ENCODE data around the gene KRTAP10-6.
"Not testable (repeated sequence)": the region's sequence is repeated elsewhere in the genome, so short reads cannot be mapped to it uniquely, and the experiment has no call there.

Gene KRTAP10-6

DNA sequence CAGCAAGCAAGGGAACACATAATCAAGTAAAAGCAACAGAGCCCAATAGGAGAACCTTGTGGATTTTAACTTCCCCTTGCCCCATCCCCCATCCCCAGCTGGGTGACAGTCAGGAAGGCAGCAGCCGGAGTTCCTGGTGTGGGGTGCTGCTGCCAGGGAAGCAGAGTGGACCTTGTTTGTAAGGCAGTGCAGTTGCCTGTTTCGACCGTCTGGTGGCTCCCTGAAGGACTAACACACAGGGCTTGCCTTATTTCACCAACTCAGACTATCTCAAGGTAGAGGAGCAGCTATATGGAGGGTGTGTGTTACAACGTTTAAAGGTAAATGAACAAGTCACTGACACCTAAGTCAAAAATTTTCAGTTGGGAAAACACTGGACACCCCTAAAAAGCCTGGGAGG, 26.2 kb upstream of the KRTAP10-6 start:
- no peak for DNase-seq (ENCODE audit: low read depth in 2 of 3, low spot score in 1 of 3)

DNA sequence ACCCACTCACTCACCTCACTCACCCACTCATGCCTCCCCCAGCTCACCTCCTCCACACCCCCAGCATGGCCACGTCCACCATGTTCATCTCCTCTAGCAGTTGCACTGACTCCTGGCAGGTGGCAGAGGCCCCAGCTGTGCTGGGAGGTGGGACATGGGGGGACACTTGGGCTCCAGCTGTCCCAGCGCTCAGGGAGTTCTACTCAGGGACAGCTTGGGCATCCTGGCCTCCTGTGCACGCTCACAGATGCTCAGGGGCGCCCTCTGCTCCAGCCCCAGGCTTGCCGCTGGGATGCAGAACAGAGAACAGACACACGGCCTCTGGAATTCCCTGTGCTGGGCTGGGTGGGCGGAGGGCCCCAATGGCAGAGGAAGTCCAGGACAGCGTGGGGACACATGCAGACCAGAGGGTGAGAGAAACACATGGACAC, 24.8 kb upstream of the KRTAP10-6 start:
- no peak for DNase-seq (ENCODE audit: low read depth in 2 of 3, low spot score in 1 of 3)

DNA sequence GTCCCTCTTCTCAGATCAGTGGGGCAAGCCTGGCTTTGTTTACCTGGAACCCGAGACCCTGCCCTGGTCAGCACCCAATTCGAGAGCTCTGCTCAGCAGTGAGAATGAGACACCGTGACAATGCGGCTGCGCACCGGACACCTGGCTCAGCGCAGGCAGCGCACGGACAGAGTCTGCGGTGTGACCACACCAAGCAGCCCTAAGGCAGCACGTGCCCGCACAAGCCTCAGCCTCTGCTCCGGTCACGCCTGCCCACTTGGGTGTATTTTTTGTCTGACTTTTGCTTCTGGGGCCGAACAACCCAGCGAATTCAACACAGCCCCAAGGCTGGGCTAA, 24.3 kb upstream of the KRTAP10-6 start:
- DNase-seq (ENCODE audit: low read depth in 2 of 3, low spot score in 1 of 3), result no peak

DNA sequence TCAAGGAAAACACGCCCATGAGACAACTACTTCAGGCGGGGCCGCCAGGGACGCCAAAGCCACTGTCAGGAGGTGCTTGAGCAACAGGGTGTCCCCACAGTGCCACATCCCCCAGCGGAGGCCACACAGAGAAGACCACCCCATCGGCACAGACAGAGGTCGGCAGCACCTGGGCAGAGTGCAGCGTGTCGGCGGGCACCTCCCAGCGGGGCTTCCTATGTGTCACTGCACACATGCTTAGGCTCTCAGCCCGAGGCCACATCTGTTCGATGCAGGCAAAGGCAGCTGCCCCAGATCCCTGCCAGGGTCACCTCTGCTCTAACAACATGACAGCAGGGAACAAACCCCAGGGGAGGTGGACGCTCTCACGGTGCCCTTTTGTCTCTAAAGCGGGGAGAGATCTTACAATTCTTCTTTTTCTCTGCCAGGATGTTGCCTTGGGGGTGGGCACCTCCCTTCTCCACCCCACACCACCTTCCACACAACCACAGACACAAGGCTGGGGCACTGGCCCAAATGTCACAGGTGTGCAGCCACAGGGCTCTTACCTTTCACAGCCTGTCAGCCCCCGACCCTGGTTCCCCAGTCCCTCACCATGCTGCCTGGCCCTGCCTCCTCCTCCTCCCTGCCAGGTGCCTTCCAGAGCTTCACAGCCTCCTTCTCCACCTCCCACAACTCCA, 23.7 kb upstream of the KRTAP10-6 start:
- no peak for DNase-seq (ENCODE audit: low read depth in 2 of 3, low spot score in 1 of 3)

DNA sequence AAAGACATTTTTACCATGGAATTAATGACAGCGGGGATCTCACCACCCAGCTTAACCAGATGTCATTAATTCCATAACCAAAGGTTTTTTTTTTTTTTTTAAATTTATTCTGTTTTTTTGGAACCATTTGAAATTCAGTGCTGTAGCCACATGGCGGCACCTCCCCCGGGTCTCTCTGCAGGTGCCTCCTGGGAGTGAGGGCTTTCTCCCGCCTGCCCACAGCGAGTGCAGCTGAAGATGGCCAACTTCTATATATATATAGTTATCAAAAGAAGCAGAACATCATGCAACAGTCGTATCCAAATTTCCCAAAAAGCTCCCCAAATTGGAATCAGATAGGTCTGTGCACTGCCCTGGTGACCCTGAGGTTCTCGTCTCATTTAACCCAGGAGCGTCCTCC, 23.2 kb upstream of the KRTAP10-6 start:
- no peak for DNase-seq (ENCODE audit: low read depth in 2 of 3, low spot score in 1 of 3)

DNA sequence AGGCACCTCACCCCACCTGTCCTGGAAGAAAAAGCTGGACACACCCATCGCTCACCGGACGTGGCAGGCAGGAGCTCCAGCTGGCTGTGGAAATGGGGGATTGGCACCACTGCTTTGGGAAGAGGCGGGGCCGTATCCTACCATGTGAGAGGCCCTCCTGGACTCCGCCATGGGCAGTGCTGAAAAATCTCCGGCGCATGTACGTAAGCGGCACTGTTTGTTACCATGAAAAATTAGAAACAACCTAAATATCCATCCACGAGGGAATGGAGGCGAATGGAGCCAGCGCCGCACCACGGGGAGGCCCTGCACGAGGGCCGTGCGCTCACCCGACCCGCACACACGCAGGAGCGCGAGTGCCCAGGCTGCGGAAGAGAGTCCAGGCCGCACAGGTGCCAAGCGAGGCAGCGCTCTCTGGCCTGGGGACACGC, 22.7 kb upstream of the KRTAP10-6 start:
- DNase-seq (ENCODE audit: low read depth in 2 of 3, low spot score in 1 of 3), result no peak

DNA sequence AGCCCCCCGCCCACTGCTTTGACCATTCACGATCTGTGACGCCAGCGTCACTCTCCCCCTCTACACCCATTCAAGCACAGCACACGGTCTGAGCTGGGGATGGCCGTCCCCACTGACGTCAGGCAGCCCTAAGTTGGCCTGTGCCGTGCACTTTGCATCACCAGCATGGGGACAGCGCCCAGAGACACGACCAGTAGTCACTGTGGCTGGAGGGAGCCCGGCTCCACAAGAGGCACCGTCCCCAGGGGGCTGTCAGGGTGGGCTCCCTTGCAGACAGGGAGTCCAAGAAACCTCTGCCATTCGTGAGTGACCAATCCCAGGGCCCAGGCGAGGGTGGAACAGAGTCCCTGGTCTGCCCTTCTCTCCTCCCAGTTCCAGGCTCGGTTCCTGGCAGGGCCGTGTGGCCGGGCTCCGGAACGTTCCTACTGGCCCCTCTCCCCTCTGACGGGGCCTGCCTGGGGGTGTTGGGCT, 21.9 kb upstream of the KRTAP10-6 start:
- no peak for DNase-seq (ENCODE audit: low read depth in 2 of 3, low spot score in 1 of 3)

DNA sequence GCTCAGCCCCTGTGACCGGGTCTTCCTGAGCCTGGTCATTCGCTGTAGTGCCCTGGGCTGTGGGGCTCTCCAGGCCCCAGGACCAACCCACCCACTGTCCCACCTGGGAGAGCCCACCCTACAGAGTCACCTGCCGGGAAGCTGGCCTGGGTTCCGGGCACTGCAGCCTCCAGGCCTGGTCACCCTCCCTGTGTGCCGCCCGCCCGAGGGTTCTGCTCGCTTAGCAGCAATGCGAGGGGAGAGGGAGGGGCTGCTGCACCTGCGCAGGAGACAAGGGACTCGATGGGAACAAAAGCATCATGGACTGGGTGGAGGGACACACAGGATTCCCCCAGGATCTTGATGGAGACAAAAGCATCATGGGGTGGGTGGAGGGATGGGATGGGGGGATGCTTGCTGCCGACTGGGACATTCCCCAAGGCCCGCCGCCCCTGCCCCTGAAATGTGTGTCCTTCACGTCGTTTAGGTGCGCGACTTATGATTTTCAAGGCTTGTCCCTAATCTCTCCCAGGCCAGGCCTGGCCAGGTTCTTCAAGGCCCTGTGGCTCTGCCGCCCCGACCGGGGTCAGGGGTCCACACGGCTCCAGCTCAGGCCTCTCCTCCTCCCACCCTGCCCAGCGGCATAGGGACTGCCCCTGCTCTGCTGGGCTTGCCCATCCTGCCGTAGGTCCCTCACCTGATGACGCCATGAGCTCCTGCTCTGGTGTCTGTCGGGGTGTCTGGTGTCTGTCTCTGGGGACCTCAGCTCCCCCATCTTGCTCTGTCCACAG, 21.3 kb upstream of the KRTAP10-6 start:
- no peak for DNase-seq (ENCODE audit: low read depth in 2 of 3, low spot score in 1 of 3)

DNA sequence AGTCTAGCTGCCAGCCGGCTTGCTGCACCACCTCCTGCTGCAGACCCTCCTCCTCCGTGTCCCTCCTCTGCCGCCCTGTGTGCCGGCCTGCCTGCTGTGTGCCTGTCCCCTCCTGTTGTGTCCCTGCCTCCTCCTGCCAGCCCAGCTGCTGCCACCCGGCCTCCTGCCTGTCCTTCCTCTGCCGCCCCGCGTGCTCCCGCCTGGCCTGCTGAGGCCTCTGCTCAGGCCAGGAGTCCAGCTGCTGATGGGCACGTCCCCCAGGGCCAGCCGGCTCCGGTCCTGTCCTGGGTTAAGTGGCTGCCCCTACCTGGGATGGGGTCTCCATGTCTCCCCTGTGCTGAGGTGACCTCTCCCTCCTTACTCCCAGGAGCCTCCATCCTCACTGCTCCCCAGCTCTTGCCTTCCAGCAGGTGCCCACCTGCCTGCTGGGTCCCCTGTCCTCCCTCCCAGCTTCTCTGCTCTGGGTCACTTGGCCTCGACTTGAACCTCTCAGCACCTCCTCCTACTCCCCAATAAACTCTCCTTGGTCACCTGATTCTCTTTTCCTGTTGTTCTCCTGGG, 20.4 kb upstream of the KRTAP10-6 start:
- DNase-seq (ENCODE audit: low read depth in 2 of 3, low spot score in 1 of 3), result no peak

DNA sequence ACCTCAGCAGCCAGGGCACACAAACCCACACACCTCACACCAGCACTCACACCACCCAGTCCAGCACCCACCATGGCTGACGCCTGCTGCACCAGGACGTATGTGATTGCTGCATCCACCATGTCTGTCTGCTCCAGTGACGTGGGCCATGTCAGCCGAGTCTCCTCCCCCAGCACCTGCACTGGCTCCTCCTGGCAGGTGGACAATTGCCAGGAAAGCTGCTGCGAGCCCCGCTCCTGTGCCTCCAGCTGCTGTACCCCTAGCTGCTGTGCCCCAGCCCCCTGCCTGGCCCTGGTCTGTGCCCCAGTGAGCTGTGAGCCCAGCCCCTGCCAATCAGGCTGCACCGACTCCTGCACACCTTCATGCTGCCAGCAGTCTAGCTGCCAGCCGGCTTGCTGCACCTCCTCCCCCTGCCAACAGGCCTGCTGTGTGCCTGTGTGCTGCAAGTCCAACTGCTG, 19.8 kb upstream of the KRTAP10-6 start, which contains the start of gene KRTAP10-8:
TSS of gene KRTAP10-8 (plus strand) at position 51 of the 458 bp plus-strand sequence. CDS start at position 73, 22 bp downstream.
- DNase-seq (ENCODE audit: low read depth in 2 of 3, low spot score in 1 of 3), result no peak

DNA sequence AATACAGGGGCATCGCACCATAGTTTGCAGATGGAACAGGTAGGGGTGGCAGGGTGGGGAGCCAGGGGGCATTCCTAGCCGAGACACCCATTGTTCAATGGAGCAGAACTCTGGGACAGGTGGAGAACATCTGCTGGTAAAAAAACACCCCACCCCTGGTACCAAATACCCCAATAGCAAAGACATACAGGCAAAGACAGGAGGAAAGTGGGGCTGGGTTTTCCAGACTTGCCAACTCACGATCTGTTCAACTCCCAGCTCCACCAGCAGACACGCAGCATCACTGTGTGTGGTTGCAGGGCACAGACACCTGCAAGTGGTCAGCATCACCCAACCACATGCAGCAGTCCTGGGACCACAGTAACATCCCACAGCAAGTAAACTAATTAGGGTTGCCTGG, 19.2 kb upstream of the KRTAP10-6 start:
- DNase-seq (ENCODE audit: low read depth in 2 of 3, low spot score in 1 of 3), result no peak

DNA sequence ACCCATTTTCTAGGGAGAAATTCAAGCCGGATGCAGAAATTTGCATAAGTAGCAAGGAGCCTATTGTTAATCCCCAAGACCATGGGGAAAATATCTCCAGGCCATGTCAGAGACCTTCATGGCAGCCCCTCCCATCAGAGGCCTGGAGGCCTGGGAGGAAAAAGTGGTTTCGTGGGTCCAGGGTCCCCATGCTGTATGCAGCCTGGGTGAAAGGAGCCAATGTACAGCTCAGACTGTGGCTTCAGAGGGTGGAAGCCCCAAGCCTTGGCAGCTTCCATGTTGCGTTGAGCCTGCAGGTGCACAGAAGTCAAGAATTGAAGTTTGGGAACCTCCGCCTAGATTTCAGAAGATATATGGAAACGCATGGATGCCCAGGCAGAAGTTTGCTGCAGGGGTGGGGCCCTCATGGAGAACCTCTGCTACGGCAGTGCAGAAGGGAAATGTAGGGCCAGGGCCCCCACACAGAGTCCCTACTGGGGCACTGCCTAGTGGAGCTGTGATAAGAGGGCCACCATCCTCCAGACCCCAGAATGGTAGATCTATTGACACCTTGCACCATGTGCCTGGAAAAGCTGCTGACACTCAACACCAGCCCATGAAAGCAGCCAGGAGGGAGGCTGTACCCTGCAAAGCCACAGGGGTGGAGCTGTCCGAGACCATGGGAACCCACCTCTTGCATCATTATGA, 18.0 kb upstream of the KRTAP10-6 start:
- not testable (repeated sequence) for DNase-seq (ENCODE audit: low read depth in 2 of 3, low spot score in 1 of 3)

DNA sequence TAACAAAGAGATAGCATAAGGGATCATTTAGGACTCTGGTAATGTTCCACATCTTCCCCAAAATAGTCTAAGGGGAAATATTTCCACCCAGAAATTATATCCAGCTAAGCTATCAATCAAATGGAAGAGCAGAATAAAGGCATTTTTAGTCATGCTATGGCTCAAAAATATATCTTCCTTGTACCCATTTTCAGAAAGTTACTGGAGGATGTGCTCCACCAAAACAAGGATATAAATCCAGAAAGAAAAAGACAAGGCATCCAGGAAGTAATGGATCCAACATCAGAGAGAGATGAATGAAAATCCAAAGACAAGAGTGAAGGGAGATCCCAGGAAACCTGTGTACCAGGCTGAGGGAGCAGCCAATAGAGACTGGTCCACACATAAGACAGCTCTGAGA, 16.9 kb upstream of the KRTAP10-6 start:
- DNase-seq (ENCODE audit: low read depth in 2 of 3, low spot score in 1 of 3), result no peak

DNA sequence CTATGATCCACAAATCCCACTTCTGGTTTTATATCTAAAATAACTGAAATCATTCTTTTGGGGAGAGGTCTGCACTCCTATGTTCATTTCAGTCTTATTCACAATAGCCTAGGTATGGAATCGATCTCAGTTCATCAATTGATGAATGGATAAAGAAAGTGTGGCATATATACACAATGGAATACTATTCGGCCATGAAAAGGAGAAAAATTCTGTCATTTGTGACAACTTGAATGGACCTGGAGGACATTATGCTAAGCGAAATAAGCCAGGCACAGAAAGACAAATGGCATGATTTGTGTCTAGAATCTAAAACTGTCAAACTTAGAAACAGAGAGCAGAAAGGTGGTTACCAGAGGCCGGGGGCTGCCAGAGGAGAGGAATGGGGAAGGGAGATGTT, 14.2 kb upstream of the KRTAP10-6 start:
- DNase-seq (ENCODE audit: low read depth in 2 of 3, low spot score in 1 of 3), result no peak

DNA sequence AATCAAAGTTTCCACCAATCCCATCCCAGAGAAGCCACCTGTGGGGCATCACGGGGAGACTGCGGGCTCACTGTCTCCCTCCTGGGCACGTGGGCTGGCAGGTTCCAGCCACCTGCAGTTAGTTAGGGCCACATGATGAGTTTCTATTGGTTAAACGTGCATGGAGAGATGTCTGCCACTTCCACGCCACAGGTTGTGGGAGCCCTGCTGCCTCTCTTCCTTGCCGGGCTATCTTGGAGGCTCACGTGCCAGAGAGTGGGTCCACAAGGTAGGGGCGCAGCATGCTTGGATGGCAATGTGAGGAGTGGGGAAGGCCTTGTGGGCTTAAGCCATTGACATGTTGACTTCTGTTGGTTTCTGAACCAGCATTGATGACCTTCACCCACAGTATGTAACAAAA, 11.6 kb upstream of the KRTAP10-6 start:
- no peak for DNase-seq (ENCODE audit: low read depth in 2 of 3, low spot score in 1 of 3)

DNA sequence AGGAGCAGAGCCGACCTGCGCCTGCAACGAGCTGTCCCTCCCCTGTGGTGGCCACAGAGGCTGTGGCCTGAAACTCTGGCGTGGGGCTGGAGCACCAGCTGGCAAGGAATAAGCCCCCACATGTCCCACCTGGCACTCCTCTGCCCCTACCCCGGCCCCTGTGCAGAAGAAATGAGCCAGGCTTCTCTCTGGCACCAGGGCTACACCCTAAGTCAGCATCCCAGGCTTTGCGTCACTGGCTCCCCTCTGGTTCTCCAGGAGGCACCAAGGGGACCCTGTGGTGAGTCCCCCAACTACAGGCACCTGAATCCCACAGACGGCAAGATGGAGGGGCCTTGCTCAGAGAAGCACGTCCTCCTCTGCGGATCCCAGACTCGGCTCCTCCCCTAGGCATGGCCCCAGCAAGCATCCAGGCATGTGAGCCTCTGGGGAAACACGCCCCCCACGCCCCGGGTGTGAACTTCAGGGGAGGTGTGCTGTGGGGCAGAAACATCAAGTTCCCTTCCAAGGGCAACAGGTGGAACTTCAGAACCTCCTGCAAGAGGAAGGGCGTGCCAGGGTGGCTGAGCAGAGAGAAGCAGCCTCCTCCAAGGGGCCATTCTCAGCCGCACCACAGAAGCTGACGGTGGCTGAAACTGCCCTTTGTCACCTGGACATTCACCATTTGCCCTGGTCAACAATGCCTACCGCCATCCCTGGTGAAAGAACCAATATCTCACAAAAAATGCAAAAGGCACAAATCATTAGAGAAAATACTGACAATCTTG, 11.0 kb upstream of the KRTAP10-6 start:
- no peak for DNase-seq (ENCODE audit: low read depth in 2 of 3, low spot score in 1 of 3)

DNA sequence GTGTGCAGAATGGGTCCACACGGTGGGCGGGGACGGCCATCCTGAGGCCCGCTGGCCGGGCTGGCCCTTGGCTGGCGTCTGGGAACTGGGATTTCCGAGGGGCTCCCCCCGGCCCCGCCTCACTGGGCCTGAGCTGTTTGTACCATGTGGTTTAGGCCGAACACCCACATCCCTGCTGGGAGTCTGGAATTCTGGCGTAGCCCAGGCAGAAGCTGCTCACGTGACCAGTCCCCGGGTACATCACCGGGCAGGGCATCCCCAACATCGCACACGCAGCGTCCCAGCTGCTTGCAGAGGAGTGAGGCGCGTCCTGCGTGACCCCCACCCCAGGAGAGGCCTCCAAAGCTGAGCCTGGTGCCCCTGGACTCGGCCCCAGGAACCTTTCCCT, 10.2 kb upstream of the KRTAP10-6 start:
- DNase-seq (ENCODE audit: low read depth in 2 of 3, low spot score in 1 of 3), result no peak

DNA sequence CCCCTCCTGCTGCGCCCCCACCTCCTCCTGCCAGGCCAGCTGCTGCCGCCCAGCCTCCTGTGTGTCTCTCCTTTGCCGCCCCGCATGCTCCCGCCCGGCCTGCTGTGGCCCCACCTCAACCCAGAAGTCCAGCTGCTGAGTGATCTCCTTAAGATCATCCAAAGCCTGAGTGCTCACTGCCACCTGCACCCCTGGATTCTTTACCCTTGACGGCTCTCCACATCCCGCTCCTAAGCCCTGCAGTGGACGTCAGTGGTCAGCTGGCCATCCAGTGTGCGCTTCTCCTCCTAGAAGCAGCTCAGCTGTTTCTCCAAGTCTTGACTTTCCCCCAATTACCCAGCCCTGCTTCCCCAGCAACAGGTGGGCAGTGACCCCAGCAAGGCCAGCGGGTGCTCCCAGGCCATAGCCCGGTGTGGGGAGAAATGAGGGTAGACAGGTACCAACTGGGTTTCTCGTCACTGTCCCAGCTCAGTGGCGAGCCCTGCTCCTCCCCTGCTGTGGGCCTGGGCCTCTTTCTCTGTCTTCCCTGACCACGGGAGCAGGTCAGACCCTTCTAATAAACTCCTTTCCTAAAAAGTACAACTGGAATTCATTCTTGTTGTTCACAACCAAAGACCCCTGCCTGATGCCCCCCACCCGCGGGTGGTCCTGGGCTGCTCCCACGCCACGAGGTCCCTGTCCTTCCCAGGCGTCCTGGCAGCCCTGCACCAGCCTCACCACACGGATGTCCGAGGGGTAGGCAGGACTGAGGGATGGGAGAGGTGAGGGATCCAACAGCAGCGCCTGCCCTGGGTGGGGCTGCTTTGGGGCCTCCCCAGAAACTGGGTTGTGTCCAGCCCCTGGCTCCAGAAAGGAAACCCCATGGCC, 9.5 kb upstream of the KRTAP10-6 start:
- no peak for DNase-seq (ENCODE audit: low read depth in 2 of 3, low spot score in 1 of 3)

DNA sequence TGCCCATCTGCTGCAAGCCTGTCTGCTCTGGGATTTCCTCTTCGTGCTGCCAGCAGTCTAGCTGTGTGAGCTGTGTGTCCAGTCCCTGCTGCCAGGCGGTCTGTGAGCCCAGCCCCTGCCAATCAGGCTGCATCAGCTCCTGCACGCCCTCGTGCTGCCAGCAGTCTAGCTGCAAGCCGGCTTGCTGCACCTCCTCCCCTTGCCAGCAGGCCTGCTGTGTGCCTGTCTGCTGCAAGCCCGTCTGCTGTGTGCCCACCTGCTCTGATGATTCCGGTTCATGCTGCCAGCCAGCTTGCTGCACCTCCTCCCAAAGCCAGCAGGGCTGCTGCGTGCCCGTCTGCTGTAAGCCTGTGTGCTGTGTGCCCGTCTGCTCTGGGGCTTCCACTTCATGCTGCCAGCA, 8.8 kb upstream of the KRTAP10-6 start:
- DNase-seq (ENCODE audit: low read depth in 2 of 3, low spot score in 1 of 3), result not testable (repeated sequence)
